GM21447 (cell line): ENCODE measurements around the gene MAFB.

Experiments used
- ATAC-seq: cut with Tn5 transposase; IDR thresholded peaks from one replicate; pipeline ENCODE4 v1.9.1; 2021; ENCODE audit not compliant: unreplicated experiment

The MAFB gene

DNA sequence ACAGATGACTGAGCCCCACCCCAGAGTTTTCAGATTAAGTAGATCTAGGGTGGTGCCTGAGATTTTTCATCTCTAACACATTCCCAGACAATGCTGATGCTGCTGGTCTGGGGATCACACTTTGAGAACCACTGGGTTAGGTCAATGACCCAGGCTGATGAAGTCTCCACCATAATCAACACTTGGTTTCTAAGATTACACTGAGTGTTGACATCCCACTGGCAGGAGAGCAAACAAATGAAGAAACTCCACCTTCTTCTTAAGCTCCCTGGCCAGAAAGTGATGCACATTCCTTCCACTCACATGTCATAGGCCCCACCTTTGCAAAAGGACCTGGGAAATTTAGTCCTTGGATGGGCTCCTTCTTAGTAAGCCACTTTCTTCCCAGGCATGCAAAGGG lies 53.1 kb downstream of the MAFB start:
- ATAC-seq: no peak
